ENCODE data around the gene KATNBL1.

Gene KATNBL1

GRCh38 chr15:34099914-34100313, 110.0 kb downstream of the KATNBL1 start:
- no peak overlapping the region for H3K27ac ChIP-seq
- no peak for TF ChIP-seq ZFX (IDR thresholded peaks at IDR 0.05)
- TF ChIP-seq, protein P1, sequence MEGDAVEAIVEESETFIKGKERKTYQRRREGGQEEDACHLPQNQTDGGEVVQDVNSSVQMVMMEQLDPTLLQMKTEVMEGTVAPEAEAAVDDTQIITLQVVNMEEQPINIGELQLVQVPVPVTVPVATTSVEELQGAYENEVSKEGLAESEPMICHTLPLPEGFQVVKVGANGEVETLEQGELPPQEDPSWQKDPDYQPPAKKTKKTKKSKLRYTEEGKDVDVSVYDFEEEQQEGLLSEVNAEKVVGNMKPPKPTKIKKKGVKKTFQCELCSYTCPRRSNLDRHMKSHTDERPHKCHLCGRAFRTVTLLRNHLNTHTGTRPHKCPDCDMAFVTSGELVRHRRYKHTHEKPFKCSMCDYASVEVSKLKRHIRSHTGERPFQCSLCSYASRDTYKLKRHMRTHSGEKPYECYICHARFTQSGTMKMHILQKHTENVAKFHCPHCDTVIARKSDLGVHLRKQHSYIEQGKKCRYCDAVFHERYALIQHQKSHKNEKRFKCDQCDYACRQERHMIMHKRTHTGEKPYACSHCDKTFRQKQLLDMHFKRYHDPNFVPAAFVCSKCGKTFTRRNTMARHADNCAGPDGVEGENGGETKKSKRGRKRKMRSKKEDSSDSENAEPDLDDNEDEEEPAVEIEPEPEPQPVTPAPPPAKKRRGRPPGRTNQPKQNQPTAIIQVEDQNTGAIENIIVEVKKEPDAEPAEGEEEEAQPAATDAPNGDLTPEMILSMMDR (conservative IDR thresholded peaks at IDR 0.05) = no peak

All from C4-2B (cell line).